Activated CD8-positive, alpha-beta memory T cell treated with anti-CD3 and anti-CD28 coated beads for 1 hour (primary cell): ENCODE data around the gene ZBTB7B.
A peak's percentile ranks its signal among the peaks of the same experiment; 100 is the strongest.

Source experiments
- DNase-seq, 2 donors: peaks; one replicate each; pipeline ENCODE4 v3.0.0-alpha.2; 2020; ENCODE audit warnings: low read depth in 1 of 2; ENCODE audit errors: extremely low read depth in 1 of 2

Gene ZBTB7B

GRCh38 chr1:155034318-155035208, 32.0 kb downstream of the ZBTB7B start:
- no peak for DNase-seq

- DNase-seq = no peak
These were observed 33.3 kb downstream of the ZBTB7B start for GRCh38 chr1:155035936-155036335.

GRCh38 chr1:155037043-155037442, 34.4 kb downstream of the ZBTB7B start:
- no peak for DNase-seq

- no peak for DNase-seq
These were observed 35.3 kb downstream of the ZBTB7B start for GRCh38 chr1:155037851-155038441.

GRCh38 chr1:155038602-155039307, 36.2 kb downstream of the ZBTB7B start:
- DNase-seq = no peak

- no peak for DNase-seq
These were observed 36.7 kb downstream of the ZBTB7B start for GRCh38 chr1:155039308-155039669.

GRCh38 chr1:155040358-155041093, 37.9 kb downstream of the ZBTB7B start:
- no peak for DNase-seq

GRCh38 chr1:155042789-155043188, 40.2 kb downstream of the ZBTB7B start:
- DNase-seq = no peak

- DNase-seq = no peak
These were observed 40.7 kb downstream of the ZBTB7B start for GRCh38 chr1:155043301-155043702.

- no peak for DNase-seq
These were observed 41.2 kb downstream of the ZBTB7B start for GRCh38 chr1:155043793-155044192.

- no peak for DNase-seq
These were observed 41.8 kb downstream of the ZBTB7B start for GRCh38 chr1:155044365-155044764.

GRCh38 chr1:155044812-155045657, 42.4 kb downstream of the ZBTB7B start:
- DNase-seq = peak in 1 of 2 donors; percentile 16

GRCh38 chr1:155048449-155049334, 46.1 kb downstream of the ZBTB7B start:
- DNase-seq = no peak

- no peak for DNase-seq
These were observed 47.3 kb downstream of the ZBTB7B start for GRCh38 chr1:155049651-155050559.

- peak in 1 of 2 donors; percentile 73 for DNase-seq
These were observed 48.1 kb downstream of the ZBTB7B start, which contains the start of gene ADAM15 for GRCh38 chr1:155050560-155051341. Gene ADAM15, plus strand, starts transcription at chr1:155051316. Its CDS starts 71 bp downstream, at chr1:155051387.

GRCh38 chr1:155051342-155051776, 48.8 kb downstream of the ZBTB7B start:
- no peak for DNase-seq

GRCh38 chr1:155051777-155052398, 49.3 kb downstream of the ZBTB7B start:
- peak in 1 of 2 donors; percentile 10 for DNase-seq
